NCI-H345 treated with DMSO at 0.1 percent for 48 hours (cell line): ENCODE results near the gene SELENOM.

Experiments used
- DNase-seq: peaks from one replicate; lab custom pipeline; 2025; ENCODE audit not compliant: unreplicated experiment; lab: John Stamatoyannopoulos, UW

SELENOM gene

GRCh38 chr22:31092161-31092560 lies 15.2 kb downstream of the SELENOM start:
- no peak for DNase-seq

GRCh38 chr22:31091106-31091975 lies 16.0 kb downstream of the SELENOM start:
- DNase-seq, result no peak

- no peak for DNase-seq
Measured at GRCh38 chr22:31090217-31091085, 16.9 kb downstream of the SELENOM start.

GRCh38 chr22:31089160-31090100 lies 17.9 kb downstream of the SELENOM start:
- DNase-seq, result no peak

- no peak for DNase-seq
Measured at GRCh38 chr22:31088233-31088986, 19.0 kb downstream of the SELENOM start.

GRCh38 chr22:31087744-31088215 lies 19.6 kb downstream of the SELENOM start:
- no peak for DNase-seq

- no peak for DNase-seq
Measured at GRCh38 chr22:31086703-31087330, 20.6 kb downstream of the SELENOM start.

- DNase-seq, result no peak
Measured at GRCh38 chr22:31085928-31086327, 21.4 kb downstream of the SELENOM start.

- no peak for DNase-seq
Measured at GRCh38 chr22:31085493-31085824, 21.9 kb downstream of the SELENOM start.

- no peak for DNase-seq
Measured at GRCh38 chr22:31084811-31085492, 22.4 kb downstream of the SELENOM start.

GRCh38 chr22:31083923-31084810 lies 23.2 kb downstream of the SELENOM start:
- no peak for DNase-seq

- peak; percentile 39 for DNase-seq
Measured at GRCh38 chr22:31083377-31083768, 24.0 kb downstream of the SELENOM start.

- no peak for DNase-seq
Measured at GRCh38 chr22:31082606-31083376, 24.6 kb downstream of the SELENOM start.

GRCh38 chr22:31081963-31082605 lies 25.3 kb downstream of the SELENOM start:
- no peak for DNase-seq

- DNase-seq, result peak; percentile 74
Measured at GRCh38 chr22:31080848-31081649, 26.3 kb downstream of the SELENOM start, which contains the start of gene SMTN. Gene SMTN (plus strand): TSS chr22:31081318. CDS start chr22:31083259, 1,941 bp downstream.
